HepG2 (cell line): ENCODE data around the gene SOAT1.

Source experiments
- ZFP36 ChIP-seq: fragments of 150-350 bp; IDR thresholded peaks from 2 replicates; pipeline ENCODE4 v1.6.1; 2018; ENCODE audit warnings: borderline replicate concordance, low read length, low read depth; ENCODE audit not compliant: partially characterized antibody
- TF ChIP-seq, protein P1 (sequence below): sonication (generic); formaldehyde crosslinking; conservative IDR thresholded peaks from 2 replicates; pipeline ENCODE4 v1.4.0; 2020; ENCODE audit warnings: missing genetic modification reagents
- TF ChIP-seq, protein P2 (sequence below): sonication (generic); formaldehyde crosslinking; IDR thresholded peaks from 2 replicates; pipeline ENCODE4 v1.5.1; 2020; ENCODE audit warnings: missing genetic modification reagents, mild to moderate bottlenecking, borderline replicate concordance
- TF ChIP-seq, protein P3 (sequence below): sonication (generic); formaldehyde crosslinking; IDR thresholded peaks from 2 replicates; pipeline ENCODE4 v1.4.0; 2020; ENCODE audit warnings: mild to moderate bottlenecking, missing genetic modification reagents

DNA sequence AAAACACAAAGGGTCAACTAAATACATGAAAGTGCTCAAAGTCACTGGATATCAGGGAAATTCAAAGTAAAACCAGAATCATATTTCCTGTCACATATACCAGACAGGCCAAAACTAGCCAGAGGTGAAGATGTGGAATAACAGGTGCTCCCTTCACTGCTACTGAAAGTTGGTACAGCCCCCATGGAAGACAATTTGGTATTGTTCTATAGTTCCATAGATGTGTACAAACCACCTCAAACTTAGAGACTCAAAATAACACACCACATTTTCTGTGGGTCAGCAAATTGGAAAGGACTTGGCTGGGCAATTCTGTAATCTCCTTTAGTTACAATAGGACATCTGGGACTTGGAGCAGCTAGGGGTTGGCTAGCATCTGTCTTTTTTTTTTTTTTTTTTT is 24.5 kb upstream of the SOAT1 start:
- TF ChIP-seq, protein P1, sequence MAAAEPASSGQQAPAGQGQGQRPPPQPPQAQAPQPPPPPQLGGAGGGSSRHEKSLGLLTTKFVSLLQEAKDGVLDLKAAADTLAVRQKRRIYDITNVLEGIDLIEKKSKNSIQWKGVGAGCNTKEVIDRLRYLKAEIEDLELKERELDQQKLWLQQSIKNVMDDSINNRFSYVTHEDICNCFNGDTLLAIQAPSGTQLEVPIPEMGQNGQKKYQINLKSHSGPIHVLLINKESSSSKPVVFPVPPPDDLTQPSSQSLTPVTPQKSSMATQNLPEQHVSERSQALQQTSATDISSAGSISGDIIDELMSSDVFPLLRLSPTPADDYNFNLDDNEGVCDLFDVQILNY (CRISPR knock-in tag), result no peak
- TF ChIP-seq ZFP36, result no peak
- TF ChIP-seq, protein P2, sequence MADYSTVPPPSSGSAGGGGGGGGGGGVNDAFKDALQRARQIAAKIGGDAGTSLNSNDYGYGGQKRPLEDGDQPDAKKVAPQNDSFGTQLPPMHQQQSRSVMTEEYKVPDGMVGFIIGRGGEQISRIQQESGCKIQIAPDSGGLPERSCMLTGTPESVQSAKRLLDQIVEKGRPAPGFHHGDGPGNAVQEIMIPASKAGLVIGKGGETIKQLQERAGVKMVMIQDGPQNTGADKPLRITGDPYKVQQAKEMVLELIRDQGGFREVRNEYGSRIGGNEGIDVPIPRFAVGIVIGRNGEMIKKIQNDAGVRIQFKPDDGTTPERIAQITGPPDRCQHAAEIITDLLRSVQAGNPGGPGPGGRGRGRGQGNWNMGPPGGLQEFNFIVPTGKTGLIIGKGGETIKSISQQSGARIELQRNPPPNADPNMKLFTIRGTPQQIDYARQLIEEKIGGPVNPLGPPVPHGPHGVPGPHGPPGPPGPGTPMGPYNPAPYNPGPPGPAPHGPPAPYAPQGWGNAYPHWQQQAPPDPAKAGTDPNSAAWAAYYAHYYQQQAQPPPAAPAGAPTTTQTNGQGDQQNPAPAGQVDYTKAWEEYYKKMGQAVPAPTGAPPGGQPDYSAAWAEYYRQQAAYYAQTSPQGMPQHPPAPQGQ (CRISPR knock-in tag), result no peak
- TF ChIP-seq, protein P3, sequence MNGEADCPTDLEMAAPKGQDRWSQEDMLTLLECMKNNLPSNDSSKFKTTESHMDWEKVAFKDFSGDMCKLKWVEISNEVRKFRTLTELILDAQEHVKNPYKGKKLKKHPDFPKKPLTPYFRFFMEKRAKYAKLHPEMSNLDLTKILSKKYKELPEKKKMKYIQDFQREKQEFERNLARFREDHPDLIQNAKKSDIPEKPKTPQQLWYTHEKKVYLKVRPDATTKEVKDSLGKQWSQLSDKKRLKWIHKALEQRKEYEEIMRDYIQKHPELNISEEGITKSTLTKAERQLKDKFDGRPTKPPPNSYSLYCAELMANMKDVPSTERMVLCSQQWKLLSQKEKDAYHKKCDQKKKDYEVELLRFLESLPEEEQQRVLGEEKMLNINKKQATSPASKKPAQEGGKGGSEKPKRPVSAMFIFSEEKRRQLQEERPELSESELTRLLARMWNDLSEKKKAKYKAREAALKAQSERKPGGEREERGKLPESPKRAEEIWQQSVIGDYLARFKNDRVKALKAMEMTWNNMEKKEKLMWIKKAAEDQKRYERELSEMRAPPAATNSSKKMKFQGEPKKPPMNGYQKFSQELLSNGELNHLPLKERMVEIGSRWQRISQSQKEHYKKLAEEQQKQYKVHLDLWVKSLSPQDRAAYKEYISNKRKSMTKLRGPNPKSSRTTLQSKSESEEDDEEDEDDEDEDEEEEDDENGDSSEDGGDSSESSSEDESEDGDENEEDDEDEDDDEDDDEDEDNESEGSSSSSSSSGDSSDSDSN, result no peak
